Measurements from ENCODE around the gene GJB3. TPM values are rescaled to one million over a fixed set of nuclear protein-coding genes. Genes with fewer than 3 reads are reported as not detected.
"Not testable (repeated sequence)": the region's sequence is repeated elsewhere in the genome, so short reads cannot be mapped to it uniquely, and the experiment has no call there.

Gene GJB3
- polyA plus RNA-seq, 4 donors = 0.67 to 1.9 (median 0.78) TPM; not detected in 1

DNA sequence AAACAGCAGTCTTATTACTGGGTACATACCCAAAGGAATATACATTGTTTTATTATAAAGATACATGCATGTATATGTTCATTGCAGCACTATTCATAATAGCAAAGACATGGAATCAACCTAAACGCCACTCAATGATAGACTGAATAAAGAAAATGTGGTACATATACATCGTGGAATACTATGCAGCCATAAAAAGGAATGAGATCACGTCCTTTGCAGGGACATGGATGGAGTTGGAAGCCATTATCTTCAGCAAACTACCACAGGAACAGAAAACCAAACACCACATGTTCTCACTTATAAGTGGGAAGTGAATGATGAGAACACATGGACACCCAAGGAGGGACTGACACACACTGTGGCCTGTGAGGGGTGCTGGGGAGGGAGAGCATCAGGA lies 29.8 kb downstream of the GJB3 start:
- H3K27ac ChIP-seq (ENCODE audit: low read depth in 1 of 3, low read length in 2 of 3); H3K36me3 ChIP-seq (ENCODE audit: control insufficient read depth in 3 of 3, insufficient read depth in 2 of 3, low read depth in 1 of 3, low read length in 3 of 3); H3K27me3 ChIP-seq (ENCODE audit: control insufficient read depth in 3 of 3, insufficient read depth in 3 of 3, low read length in 3 of 3); DNase-seq; FAIRE-seq; H3K4me1 ChIP-seq (ENCODE audit: control insufficient read depth in 3 of 3, insufficient read depth in 2 of 3, low read depth in 1 of 3, low read length in 2 of 3); H3K4me3 ChIP-seq (ENCODE audit: low read depth in 1 of 3, low read length in 3 of 3); H3K9me3 ChIP-seq (ENCODE audit: control insufficient read depth in 2 of 2, insufficient read depth in 1 of 2, low read depth in 1 of 2, low read length in 1 of 2): not testable (repeated sequence)
- 90 to 96% (median 91%) methylated on average over 3 of the region's 3 CpGs for WGBS, 3 donors

- FAIRE-seq (no peak), DNase-seq (no peak)
- Histone ChIP-seq H3K36me3 (ENCODE audit: control insufficient read depth in 3 of 3, insufficient read depth in 2 of 3, low read depth in 1 of 3, low read length in 3 of 3) (no peaks in the 10 kb centered on the region), H3K27ac (ENCODE audit: low read depth in 1 of 3, low read length in 2 of 3) (no peak overlapping the region), H3K27me3 (ENCODE audit: control insufficient read depth in 3 of 3, insufficient read depth in 3 of 3, low read length in 3 of 3) (no peaks in the 10 kb centered on the region), H3K4me1 (ENCODE audit: control insufficient read depth in 3 of 3, insufficient read depth in 2 of 3, low read depth in 1 of 3, low read length in 2 of 3) (no peaks in the 10 kb centered on the region), H3K9me3 (ENCODE audit: control insufficient read depth in 2 of 2, insufficient read depth in 1 of 2, low read depth in 1 of 2, low read length in 1 of 2) (no peaks in the 10 kb centered on the region), H3K4me3 (ENCODE audit: low read depth in 1 of 3, low read length in 3 of 3) (no peak overlapping the region)
Observed at GRCh38 chr1:34816332-34816731, 35.3 kb downstream of the GJB3 start.

DNA sequence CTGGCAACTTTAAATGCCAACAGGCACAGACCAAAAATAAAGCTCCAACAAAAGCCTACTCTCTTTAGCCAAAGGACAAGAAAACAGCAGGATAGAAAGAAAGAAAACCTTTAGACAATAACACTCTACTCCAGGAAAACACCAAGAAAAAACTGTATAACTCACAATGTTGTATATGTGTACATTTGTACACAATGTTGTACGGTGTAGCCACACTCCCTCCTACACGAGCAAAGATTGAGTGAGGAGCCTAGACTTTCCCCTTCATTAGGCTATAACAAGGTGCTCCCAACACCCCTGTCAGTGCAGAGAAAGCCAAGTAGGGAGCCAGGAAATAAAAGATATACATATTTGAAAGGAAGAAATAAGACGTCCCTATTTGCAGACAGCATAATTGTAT lies 35.8 kb downstream of the GJB3 start:
- no peak overlapping the region for H3K4me3 ChIP-seq (ENCODE audit: low read depth in 1 of 3, low read length in 3 of 3)
- no peak overlapping the region for H3K27ac ChIP-seq (ENCODE audit: low read depth in 1 of 3, low read length in 2 of 3)
- no peaks in the 10 kb centered on the region for H3K4me1 ChIP-seq (ENCODE audit: control insufficient read depth in 3 of 3, insufficient read depth in 2 of 3, low read depth in 1 of 3, low read length in 2 of 3)
- no peaks in the 10 kb centered on the region for H3K36me3 ChIP-seq (ENCODE audit: control insufficient read depth in 3 of 3, insufficient read depth in 2 of 3, low read depth in 1 of 3, low read length in 3 of 3)
- no peaks in the 10 kb centered on the region for H3K9me3 ChIP-seq (ENCODE audit: control insufficient read depth in 2 of 2, insufficient read depth in 1 of 2, low read depth in 1 of 2, low read length in 1 of 2)
- no peaks in the 10 kb centered on the region for H3K27me3 ChIP-seq (ENCODE audit: control insufficient read depth in 3 of 3, insufficient read depth in 3 of 3, low read length in 3 of 3)
- FAIRE-seq = no peak
- 66 to 75% (median 67%) methylated on average over 3 of the region's 3 CpGs for WGBS, 3 donors
- no peak for DNase-seq

- H3K4me1 ChIP-seq (ENCODE audit: control insufficient read depth in 3 of 3, insufficient read depth in 2 of 3, low read depth in 1 of 3, low read length in 2 of 3); H3K27ac ChIP-seq (ENCODE audit: low read depth in 1 of 3, low read length in 2 of 3); DNase-seq; H3K4me3 ChIP-seq (ENCODE audit: low read depth in 1 of 3, low read length in 3 of 3); H3K36me3 ChIP-seq (ENCODE audit: control insufficient read depth in 3 of 3, insufficient read depth in 2 of 3, low read depth in 1 of 3, low read length in 3 of 3); H3K27me3 ChIP-seq (ENCODE audit: control insufficient read depth in 3 of 3, insufficient read depth in 3 of 3, low read length in 3 of 3); FAIRE-seq; H3K9me3 ChIP-seq (ENCODE audit: control insufficient read depth in 2 of 2, insufficient read depth in 1 of 2, low read depth in 1 of 2, low read length in 1 of 2): not testable (repeated sequence)
- 96 to 100% (median 97%) methylated on average over 2 of the region's 2 CpGs for WGBS, 3 donors
Observed at GRCh38 chr1:34818862-34819261, 37.8 kb downstream of the GJB3 start.

DNA sequence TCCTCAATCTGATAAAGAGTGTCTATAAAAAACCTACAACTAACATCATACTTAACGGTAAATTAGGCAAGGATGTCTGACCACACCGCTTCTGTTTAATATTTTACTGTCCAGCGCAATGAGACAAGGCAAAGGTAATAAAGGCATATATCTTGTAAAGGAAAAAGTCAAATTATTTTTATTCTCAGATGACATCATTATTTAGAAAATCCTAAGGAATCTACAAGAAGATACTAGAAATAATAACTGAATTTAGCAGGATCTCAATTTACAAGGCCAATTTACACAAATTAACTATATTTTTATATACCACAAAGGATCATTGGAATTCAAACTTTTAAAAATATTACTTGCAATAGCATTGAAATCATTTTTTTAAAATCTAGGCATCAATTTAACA lies 41.2 kb downstream of the GJB3 start:
- Histone ChIP-seq H3K4me3 (ENCODE audit: low read depth in 1 of 3, low read length in 3 of 3) (no peak overlapping the region), H3K9me3 (ENCODE audit: control insufficient read depth in 2 of 2, insufficient read depth in 1 of 2, low read depth in 1 of 2, low read length in 1 of 2) (no peaks in the 10 kb centered on the region), H3K27me3 (ENCODE audit: control insufficient read depth in 3 of 3, insufficient read depth in 3 of 3, low read length in 3 of 3) (no peaks in the 10 kb centered on the region), H3K4me1 (ENCODE audit: control insufficient read depth in 3 of 3, insufficient read depth in 2 of 3, low read depth in 1 of 3, low read length in 2 of 3) (peaks cover 0 to 6% (median 0%) of the 10 kb centered on the region in 3 donors), H3K36me3 (ENCODE audit: control insufficient read depth in 3 of 3, insufficient read depth in 2 of 3, low read depth in 1 of 3, low read length in 3 of 3) (no peaks in the 10 kb centered on the region), H3K27ac (ENCODE audit: low read depth in 1 of 3, low read length in 2 of 3) (no peak overlapping the region)
- FAIRE-seq (no peak), DNase-seq (no peak)
- WGBS, 3 donors = 79 to 82% (median 81%) methylated on average over 3 of the region's 3 CpGs

GRCh38 chr1:34824817-34825454 lies 43.9 kb downstream of the GJB3 start:
- DNase-seq (no peak), FAIRE-seq (no peak)
- Histone ChIP-seq H3K27me3 (ENCODE audit: control insufficient read depth in 3 of 3, insufficient read depth in 3 of 3, low read length in 3 of 3) (no peaks in the 10 kb centered on the region), H3K4me3 (ENCODE audit: low read depth in 1 of 3, low read length in 3 of 3) (no peak overlapping the region), H3K9me3 (ENCODE audit: control insufficient read depth in 2 of 2, insufficient read depth in 1 of 2, low read depth in 1 of 2, low read length in 1 of 2) (no peaks in the 10 kb centered on the region), H3K27ac (ENCODE audit: low read depth in 1 of 3, low read length in 2 of 3) (no peak overlapping the region), H3K36me3 (ENCODE audit: control insufficient read depth in 3 of 3, insufficient read depth in 2 of 3, low read depth in 1 of 3, low read length in 3 of 3) (no peaks in the 10 kb centered on the region), H3K4me1 (ENCODE audit: control insufficient read depth in 3 of 3, insufficient read depth in 2 of 3, low read depth in 1 of 3, low read length in 2 of 3) (peaks cover 0 to 6% (median 0%) of the 10 kb centered on the region in 3 donors)
- WGBS, 3 donors = 88 to 92% (median 91%) methylated on average over 3 of the region's 3 CpGs

DNA sequence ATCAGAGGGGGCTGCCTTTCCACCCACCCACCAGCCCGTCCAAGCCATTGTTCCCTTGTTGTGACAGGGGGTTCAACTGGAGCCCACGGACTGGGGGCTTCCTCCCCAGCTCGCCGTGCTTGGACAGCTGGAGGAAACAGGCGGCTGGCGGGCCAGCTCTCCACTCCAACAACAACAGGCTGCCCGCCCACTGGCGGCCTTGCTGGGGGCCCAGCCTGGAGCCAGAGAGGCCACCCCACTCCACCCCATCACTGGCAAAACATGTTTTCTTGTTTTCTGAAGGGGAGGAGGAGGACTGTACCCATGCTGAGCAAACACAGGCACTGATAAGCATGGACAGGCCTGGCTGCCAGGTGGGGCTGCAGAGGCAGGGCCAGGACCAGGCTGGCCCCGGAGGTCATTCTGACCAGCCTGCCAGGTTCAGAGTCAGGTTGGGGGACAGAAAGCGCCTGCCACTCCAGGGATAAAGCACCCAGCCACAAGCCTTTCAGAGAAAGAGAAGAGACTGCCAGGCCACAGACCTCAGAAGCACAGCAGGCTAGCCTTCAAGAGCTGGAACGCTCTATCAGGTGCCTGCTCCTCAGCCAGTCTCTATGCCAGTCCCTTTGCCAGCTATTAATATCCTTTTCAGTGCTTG lies 44.6 kb downstream of the GJB3 start:
- no peaks in the 10 kb centered on the region for H3K36me3 ChIP-seq (ENCODE audit: control insufficient read depth in 3 of 3, insufficient read depth in 2 of 3, low read depth in 1 of 3, low read length in 3 of 3)
- 53 to 67% (median 64%) methylated on average over 11 of the region's 11 CpGs for WGBS, 3 donors
- no peak for FAIRE-seq

GRCh38 chr1:34827341-34827941 lies 46.4 kb downstream of the GJB3 start:
- Histone ChIP-seq H3K27ac (ENCODE audit: low read depth in 1 of 3, low read length in 2 of 3) (no peak overlapping the region), H3K4me1 (ENCODE audit: control insufficient read depth in 3 of 3, insufficient read depth in 2 of 3, low read depth in 1 of 3, low read length in 2 of 3) (peaks cover 0 to 6% (median 0%) of the 10 kb centered on the region in 3 donors), H3K9me3 (ENCODE audit: control insufficient read depth in 2 of 2, insufficient read depth in 1 of 2, low read depth in 1 of 2, low read length in 1 of 2) (no peaks in the 10 kb centered on the region), H3K27me3 (ENCODE audit: control insufficient read depth in 3 of 3, insufficient read depth in 3 of 3, low read length in 3 of 3) (no peaks in the 10 kb centered on the region), H3K4me3 (ENCODE audit: low read depth in 1 of 3, low read length in 3 of 3) (no peak overlapping the region), H3K36me3 (ENCODE audit: control insufficient read depth in 3 of 3, insufficient read depth in 2 of 3, low read depth in 1 of 3, low read length in 3 of 3) (peaks cover 0 to 2% (median 0%) of the 10 kb centered on the region in 3 donors)
- DNase-seq = no peak
- 79 to 88% (median 81%) methylated on average over 5 of the region's 5 CpGs for WGBS, 3 donors
- FAIRE-seq = no peak

More for the DNA sequence above, 44.6 kb downstream of the GJB3 start:
- no peaks in the 10 kb centered on the region for H3K27me3 ChIP-seq (ENCODE audit: control insufficient read depth in 3 of 3, insufficient read depth in 3 of 3, low read length in 3 of 3)
- DNase-seq = peak; percentile 7 to 36
- no peak overlapping the region for H3K4me3 ChIP-seq (ENCODE audit: low read depth in 1 of 3, low read length in 3 of 3)
- peak overlapping the region in 1 of 3 donors; percentile 17 for H3K27ac ChIP-seq (ENCODE audit: low read depth in 1 of 3, low read length in 2 of 3)
- no peaks in the 10 kb centered on the region for H3K9me3 ChIP-seq (ENCODE audit: control insufficient read depth in 2 of 2, insufficient read depth in 1 of 2, low read depth in 1 of 2, low read length in 1 of 2)
- peaks cover 0 to 6% (median 0%) of the 10 kb centered on the region in 3 donors for H3K4me1 ChIP-seq (ENCODE audit: control insufficient read depth in 3 of 3, insufficient read depth in 2 of 3, low read depth in 1 of 3, low read length in 2 of 3)

Data from small intestine (tissue), 7 donors.